ENCODE data around the gene PLSCR4.

DNA sequence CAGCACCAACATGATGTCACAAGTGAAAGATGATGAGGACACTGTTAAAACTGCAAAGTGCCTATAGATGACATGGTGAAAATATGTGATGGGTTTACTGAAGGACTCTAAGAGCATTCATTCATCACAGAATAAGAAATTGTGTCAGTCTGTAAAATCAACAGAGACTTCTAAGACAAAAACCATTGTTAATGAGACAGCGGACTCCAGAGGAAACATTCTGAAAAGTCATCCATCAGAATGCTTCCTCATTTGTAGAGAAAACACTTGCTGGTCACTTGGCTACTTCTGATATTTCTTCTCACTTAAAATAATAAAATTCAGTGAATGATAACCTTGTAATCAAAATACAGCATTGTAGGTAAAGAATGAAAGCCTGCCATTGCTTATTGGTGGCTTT, 7.3 kb downstream of the PLSCR4 start:
- TF ChIP-seq, protein P1, sequence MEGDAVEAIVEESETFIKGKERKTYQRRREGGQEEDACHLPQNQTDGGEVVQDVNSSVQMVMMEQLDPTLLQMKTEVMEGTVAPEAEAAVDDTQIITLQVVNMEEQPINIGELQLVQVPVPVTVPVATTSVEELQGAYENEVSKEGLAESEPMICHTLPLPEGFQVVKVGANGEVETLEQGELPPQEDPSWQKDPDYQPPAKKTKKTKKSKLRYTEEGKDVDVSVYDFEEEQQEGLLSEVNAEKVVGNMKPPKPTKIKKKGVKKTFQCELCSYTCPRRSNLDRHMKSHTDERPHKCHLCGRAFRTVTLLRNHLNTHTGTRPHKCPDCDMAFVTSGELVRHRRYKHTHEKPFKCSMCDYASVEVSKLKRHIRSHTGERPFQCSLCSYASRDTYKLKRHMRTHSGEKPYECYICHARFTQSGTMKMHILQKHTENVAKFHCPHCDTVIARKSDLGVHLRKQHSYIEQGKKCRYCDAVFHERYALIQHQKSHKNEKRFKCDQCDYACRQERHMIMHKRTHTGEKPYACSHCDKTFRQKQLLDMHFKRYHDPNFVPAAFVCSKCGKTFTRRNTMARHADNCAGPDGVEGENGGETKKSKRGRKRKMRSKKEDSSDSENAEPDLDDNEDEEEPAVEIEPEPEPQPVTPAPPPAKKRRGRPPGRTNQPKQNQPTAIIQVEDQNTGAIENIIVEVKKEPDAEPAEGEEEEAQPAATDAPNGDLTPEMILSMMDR (IDR thresholded peaks at IDR 0.05), result no peak
- TF ChIP-seq POLR2A (IDR thresholded peaks at IDR 0.05), result no peak

All from gastroesophageal sphincter (tissue), 3 donors.